ENCODE results near the gene STK32C. TPM values are rescaled to one million over a fixed set of nuclear protein-coding genes. Genes with fewer than 3 reads are reported as not detected.

The STK32C gene
- total RNA-seq, 4 donors from 2014 or later = 3.3 to 5.7 (median 3.5) TPM

GRCh38 chr10:132158823-132159222 lies 148.9 kb downstream of the STK32C start:
- Histone ChIP-seq H3K27me3 (no peaks in the 10 kb centered on the region), H3K4me3 (replicated peaks in 1 of 3) (no peak overlapping the region), H3K36me3 (no peaks in the 10 kb centered on the region), H3K4me1 (peaks cover 11 to 16% of the 10 kb centered on the region in 2 donors), H3K9me3 (no peaks in the 10 kb centered on the region), H3K27ac (no peak overlapping the region)
- TF ChIP-seq POLR2A (IDR thresholded peaks at IDR 0.05) (no peak), CTCF (IDR thresholded peaks at IDR 0.05) (no peak)
- WGBS, 2 donors = 60% methylated on average over 1 of the region's 7 CpGs; no CpG with 5 or more reads in 1 of the 2 donors
- intact Hi-C loops (cut with DNase I) = no loop called here
- DNase-seq = no peak

- TF ChIP-seq POLR2A (IDR thresholded peaks at IDR 0.05) = no peak
- no peak for TF ChIP-seq CTCF (IDR thresholded peaks at IDR 0.05)
- intact Hi-C loops (cut with DNase I) = no loop called here
- Histone ChIP-seq H3K4me1 (peaks cover 11 to 15% of the 10 kb centered on the region in 2 donors), H3K9me3 (no peaks in the 10 kb centered on the region), H3K27ac (no peak overlapping the region), H3K36me3 (no peaks in the 10 kb centered on the region), H3K4me3 (replicated peaks in 1 of 3) (no peak overlapping the region), H3K27me3 (no peaks in the 10 kb centered on the region)
- DNase-seq = no peak
- 45 to 56% methylated on average over 2 of the region's 2 CpGs for WGBS, 2 donors
Measured at GRCh38 chr10:132158122-132158741, 149.5 kb downstream of the STK32C start.

Other genes with a start within 250 kb of the STK32C start
- 1 to 10 TPM; 1.1 to 3.0 (median 1.6) TPM for gene JAKMIP3, start 242.0 kb downstream of the STK32C start, total RNA-seq
- 1 to 10 TPM in 1 of 4 donors, under 1 TPM in 3; 0.54 to 1.5 (median 0.81) TPM for gene DPYSL4, start 121.0 kb downstream of the STK32C start, total RNA-seq
- 10 to 100 TPM; 14.0 to 24.4 (median 19.4) TPM for gene LRRC27, start 24.2 kb upstream of the STK32C start, total RNA-seq
- gene PWWP2B, start 89.2 kb upstream of the STK32C start, total RNA-seq = 10 to 100 TPM; 14.5 to 35.4 (median 27.3) TPM
- 10 to 100 TPM; 30.4 to 75.8 (median 41.1) TPM for gene INPP5A, start 229.8 kb upstream of the STK32C start, total RNA-seq